T-helper 9 cell (primary cell): ENCODE data around the gene C9orf153.
"Not testable (repeated sequence)": the region's sequence is repeated elsewhere in the genome, so short reads cannot be mapped to it uniquely, and the experiment has no call there.

Experiments used
- DNase-seq: peaks from one replicate; pipeline ENCODE4 v3.0.0-alpha.2; 2020

C9orf153 gene

GRCh38 chr9:86262492-86262891 is 3.0 kb upstream of the C9orf153 start:
- no peak for DNase-seq

DNA sequence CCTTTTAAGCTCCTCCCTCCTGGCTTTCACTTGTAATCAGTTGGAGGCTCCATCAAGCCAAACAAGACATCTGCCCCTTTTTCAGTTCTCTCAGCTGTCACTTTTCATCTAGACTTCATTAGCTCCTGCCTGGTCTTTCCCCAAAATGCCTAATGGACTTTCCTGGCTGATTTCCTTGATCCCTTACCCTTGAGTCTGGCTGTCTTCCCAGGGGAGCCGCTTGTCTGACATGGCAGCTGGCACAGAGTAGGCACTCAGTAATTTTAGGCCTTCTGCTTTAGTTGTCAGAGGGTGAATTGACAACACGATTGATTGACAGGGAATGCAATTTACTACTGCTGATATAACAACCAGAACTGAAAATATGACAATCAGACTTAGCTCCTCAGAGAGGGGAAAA is 2.1 kb downstream of the C9orf153 start:
- DNase-seq = no peak

- no peak for DNase-seq
Measured at GRCh38 chr9:86256653-86257052, 2.8 kb downstream of the C9orf153 start.

GRCh38 chr9:86253577-86253976 is 5.9 kb downstream of the C9orf153 start:
- no peak for DNase-seq

DNA sequence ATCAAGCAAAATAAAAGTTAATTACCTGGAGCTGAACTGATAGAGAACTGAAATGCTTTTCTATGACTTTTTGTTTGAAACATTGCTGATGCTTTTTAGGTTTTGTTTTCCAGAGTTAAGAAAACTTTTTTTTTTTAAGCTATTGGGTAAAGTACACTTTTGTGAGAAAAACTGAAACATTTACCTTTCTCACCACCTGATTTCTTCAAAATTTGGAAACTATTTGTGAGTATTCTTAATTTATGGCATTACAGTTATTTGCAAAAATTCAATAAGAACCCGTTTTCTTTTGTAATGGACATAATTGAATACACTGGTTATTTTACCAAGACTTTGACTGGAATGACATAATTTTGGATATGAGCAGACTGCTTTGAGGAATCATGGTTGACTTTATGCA is 6.6 kb downstream of the C9orf153 start:
- DNase-seq = no peak

DNA sequence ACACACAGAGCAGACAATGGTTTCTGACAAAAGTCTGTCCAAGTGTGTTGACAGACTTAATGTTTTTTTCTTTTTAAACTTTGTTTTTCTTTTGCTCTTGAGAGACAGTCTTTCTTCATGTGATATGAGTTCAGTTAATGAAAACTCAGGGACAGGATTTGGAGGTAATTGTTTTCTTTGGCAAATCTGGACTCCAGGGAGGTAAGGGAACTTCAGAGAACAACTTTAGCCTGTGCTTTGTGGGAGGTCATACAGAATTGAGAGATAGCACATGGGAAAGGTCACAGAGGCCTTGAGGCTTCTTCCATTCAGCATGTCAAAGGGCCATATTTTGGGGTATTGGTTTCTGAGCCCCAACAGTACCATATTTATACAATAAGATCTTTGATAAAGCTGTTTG is 9.3 kb downstream of the C9orf153 start:
- DNase-seq = no peak

DNA sequence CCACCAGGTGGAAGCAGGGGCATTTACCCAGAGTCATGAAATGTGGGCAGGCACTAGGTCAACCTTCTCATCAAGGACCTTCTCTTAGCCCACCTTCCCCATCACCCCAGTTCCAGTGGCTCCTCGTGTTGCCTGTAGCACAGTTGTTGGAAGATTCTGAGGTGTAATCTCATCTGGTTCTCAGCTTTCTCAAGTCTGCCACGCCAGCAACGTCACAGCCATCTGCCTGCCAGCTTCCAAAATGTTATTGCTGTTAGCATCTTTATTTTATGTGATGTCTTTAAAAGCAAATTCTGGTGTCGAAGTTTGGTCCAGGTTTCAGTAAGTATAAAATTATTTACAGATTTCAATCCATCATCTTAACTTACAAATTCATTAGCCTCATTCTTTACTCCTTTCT is 10.7 kb downstream of the C9orf153 start:
- DNase-seq = no peak

- DNase-seq = no peak
Measured at GRCh38 chr9:86246752-86247161, 12.7 kb downstream of the C9orf153 start.

- DNase-seq = no peak
Measured at GRCh38 chr9:86242071-86242470, 17.4 kb downstream of the C9orf153 start.

GRCh38 chr9:86241216-86241615 is 18.2 kb downstream of the C9orf153 start:
- DNase-seq = no peak

DNA sequence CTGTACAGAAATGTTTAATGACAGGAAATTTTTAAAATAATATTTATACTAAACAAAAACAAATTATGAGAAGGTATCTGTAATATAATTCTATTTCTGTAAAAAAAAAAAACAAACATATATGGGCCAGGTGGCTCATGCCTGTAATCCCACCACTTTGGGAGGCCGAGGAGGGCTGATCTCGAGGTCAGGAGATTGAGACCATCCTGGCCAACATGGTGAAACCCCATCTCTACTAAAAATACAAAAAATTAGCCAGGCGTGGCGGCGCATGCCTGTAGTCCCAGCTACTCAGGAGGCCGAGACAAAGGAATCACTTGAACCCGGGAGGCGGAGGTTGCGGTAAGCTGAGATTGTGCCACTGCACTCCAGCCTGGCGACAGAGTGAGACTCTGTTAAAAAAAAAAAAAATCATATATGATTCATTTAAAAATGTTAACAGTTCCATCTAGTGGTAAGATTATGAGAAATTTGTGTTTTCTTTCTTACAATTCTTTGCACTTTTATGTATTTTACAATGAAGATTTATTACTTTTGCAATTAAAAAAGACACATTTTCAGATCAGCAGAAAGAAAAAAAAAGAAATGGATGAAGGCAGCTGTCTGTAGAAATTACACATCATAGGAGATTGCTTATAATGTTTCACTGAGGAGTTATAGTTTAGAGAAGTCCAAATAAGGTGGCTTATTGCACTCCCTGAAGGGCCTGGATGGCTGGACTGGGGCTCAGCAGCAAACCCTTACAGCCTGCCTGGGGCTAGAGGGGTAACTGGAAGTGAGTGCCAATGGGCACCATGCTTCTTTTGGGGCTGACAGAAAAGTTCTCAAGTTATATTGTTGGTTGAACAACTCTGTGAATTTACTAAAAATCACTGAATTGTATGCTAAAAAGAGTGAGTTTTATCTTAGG is 20.3 kb downstream of the C9orf153 start:
- DNase-seq = no peak

GRCh38 chr9:86230858-86231257 is 28.6 kb downstream of the C9orf153 start:
- DNase-seq = no peak

DNA sequence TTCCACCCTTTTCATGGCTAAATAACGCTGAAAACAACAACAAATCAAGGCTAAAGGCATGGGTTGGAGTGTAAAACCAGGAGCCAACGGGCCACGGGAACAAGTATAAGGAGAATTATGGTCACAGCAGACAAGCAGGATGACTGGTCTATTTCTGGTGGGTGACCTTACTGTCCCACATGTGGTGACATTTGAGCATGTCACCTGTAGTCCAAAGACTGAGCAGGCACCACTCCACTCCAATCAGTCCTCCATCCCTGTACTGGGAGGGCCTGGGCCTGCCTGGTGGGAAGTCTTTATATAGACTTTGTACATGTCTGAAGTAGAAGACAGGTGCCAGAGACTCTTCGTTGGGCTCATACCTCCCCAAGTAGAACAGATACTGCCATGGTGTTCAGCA is 36.8 kb downstream of the C9orf153 start:
- DNase-seq = no peak

DNA sequence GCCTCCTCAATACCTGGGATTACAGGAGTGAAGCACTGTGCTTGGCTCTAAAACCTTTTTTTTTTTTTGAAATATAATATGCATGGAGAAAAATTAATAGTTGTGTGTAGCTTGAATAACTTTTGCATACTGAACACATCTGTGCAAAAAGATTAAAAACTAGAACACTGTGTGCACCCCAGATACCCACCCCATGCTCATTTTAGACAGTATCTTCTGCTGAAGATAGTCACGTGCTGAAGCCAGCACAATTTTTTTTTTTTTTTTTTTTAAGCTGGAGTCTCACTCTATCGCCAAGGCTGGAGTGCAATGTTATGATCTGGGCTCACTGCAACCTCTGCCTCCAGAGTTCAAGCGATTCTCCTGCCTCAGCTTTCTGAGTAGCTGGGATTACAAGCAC is 39.9 kb downstream of the C9orf153 start:
- no peak for DNase-seq

- no peak for DNase-seq
Measured at GRCh38 chr9:86217076-86217755, 42.2 kb downstream of the C9orf153 start.

DNA sequence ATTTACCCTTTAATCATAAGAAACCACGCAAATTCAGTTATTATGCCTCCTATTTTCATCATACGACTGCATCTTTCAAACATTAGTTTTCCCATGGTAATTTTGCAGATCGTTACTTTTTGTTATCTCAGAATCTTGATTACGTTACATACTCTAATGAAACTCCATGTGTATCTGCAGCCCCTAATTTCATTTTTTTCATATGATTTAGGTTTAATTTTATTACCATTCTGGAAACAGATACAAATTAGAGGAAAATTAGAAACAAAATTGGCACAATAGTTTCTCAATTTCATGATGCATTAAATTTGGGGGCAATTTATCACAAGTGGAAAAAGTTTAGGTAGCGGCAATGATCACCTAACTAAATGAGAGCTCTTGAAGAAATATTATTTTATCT is 52.3 kb downstream of the C9orf153 start:
- no peak for DNase-seq

DNA sequence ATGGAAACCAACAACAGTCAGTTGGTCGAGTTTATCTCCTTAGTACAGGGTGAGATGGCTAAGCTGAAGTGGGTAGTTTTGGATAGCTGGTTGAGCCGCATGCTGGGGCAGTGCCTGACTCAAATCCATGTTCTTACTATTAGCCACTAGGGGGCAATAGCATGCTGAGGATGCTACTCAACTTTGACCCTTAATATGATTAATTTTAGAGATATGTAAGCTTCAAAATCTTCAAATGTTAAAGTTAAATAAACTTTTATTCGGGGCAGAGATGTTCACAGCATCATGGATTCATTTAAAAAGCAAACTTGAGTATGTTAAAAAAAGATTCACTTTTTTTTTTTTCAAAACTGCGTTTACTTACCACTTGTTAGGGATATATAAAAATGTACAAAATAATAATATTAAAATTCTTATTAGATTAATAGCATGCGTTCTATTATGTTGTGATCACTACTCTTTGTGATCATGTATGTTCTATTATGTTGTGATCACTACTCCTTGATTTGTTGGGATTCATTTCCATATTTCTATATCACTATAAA is 57.0 kb downstream of the C9orf153 start:
- no peak for DNase-seq

DNA sequence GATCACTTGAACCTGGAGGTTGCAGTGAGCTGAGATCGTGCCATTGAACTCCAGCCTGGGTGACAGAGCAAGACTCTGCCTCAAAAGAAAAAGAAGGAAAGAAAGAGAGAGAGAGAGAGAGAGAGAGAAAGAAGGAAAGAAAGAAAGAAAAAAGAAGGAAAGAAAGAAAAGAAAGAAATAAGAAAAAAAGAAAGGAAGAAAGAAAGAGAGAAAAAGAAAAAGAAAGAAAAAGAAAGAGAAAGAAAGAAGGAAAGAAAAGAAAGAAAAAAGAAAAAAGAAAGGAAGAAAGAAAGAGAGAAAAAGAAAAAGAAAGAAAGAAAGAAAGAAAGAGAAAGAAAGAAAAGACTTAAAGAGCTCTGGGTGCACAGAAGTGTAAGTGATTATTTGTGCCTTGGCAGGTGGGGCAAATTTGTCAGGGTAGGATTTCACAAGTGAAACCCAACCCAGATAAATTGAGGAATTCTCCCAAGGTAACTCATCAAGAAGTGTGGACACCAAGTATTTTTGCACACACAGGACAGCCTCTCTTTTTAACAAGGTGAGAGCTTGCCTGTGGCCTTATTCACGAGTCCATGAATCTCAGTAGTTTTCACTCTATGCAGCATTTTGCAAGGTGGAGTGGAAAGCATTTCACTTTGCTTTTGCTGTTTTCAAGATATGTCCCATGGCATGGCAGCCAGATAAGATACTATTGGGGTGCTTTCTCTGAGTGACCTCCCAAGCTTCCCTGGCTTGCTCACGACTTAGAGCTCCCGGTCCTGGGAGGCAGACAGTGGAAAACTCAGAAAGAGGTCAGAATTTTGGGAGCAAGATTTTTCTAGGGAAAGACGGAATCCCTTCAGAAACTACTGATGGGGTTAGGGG is 57.8 kb downstream of the C9orf153 start:
- no peak for DNase-seq

- no peak for DNase-seq
Measured at GRCh38 chr9:86200599-86201162, 58.8 kb downstream of the C9orf153 start.

DNA sequence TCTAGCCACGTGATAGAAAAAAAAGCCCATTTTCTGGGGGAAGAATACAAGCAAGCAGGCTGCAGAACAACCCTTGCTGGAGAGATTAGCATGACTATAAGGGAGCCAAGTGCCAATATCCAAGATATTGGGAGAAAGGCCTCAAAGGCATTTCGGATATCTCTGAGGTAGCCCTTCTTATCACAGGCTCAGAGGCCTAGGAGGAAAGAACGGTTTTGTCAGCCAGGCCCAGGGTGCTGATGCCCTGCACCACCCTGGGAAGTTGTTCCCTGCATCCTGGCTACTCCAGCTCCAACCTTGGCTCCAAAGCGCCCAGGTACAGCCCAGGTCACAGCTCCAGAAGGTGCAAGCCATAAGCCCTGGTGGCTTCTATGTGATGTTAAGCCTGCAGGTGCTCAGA is 66.4 kb downstream of the C9orf153 start:
- DNase-seq = no peak

- DNase-seq = not testable (repeated sequence)
Measured at GRCh38 chr9:86190700-86191099, 68.8 kb downstream of the C9orf153 start.

GRCh38 chr9:86187121-86187520 is 72.3 kb downstream of the C9orf153 start:
- no peak for DNase-seq

DNA sequence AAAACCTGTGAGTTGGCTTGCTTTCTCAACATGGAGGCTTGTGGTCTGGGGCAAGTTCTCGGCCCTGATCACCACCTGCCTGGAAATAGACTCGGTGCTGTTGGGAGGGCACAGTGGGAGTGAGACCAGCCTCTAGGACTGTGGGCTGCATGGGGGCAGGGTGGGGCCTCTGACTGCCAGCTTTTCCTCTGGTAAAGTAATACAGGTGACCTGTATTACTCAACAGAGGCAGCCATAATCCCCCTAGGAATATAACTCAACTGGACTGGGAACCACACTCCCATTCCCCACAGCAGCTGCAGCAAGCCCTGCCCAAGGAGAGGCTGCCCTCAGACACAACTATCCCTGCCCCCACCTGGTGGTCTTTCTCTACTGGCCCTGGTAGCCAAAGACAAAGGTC is 72.8 kb downstream of the C9orf153 start:
- DNase-seq = no peak
